OCI-LY3 (cell line): ENCODE measurements around the gene OVCA2.

Source experiments
- H2AFZ ChIP-seq: fragments of 200-600, 300-600 bp; shearing (Covaris generic); 2 replicates; pipeline ENCODE4 v1.6.0; 2014; ENCODE audit warnings: antibody characterized with exemption, low read depth, low read length
- H3K27ac ChIP-seq: fragments of 200-600, 300-600 bp; sonication (generic); 2 replicates; pipeline ENCODE4 v1.5.1; 2014; ENCODE audit warnings: mild to moderate bottlenecking, low read length, moderate library complexity, mixed read lengths
- H3K27me3 ChIP-seq: fragments of 200-600, 300-600 bp; sonication (generic); 2 replicates; pipeline ENCODE4 v1.6.1; 2014; ENCODE audit warnings: low read depth, low read length, mixed read lengths
- H3K36me3 ChIP-seq: fragments of 200-600, 300-600 bp; sonication (generic); replicated peaks from 2 replicates; pipeline ENCODE3; 2014; ENCODE audit warnings: low read depth, low read length, mixed read lengths
- H3K4me1 ChIP-seq: fragments of 300-600, 200-600 bp; sonication (generic); 2 replicates; pipeline ENCODE4 v1.6.1; 2014; ENCODE audit warnings: low read length, mixed read lengths
- H3K4me2 ChIP-seq: fragments of 200-600, 300-600 bp; sonication (generic); 2 replicates; pipeline ENCODE4 v1.6.1; 2014; ENCODE audit warnings: low read length, mixed read lengths
- H3K4me3 ChIP-seq: fragments of 300-600, 200-600 bp; sonication (generic); 2 replicates; pipeline ENCODE4 v1.5.1; 2014; ENCODE audit warnings: antibody characterized with exemption, mild to moderate bottlenecking, low read length, moderate library complexity
- H3K79me2 ChIP-seq: fragments of 300-600, 200-600 bp; shearing (Covaris generic); 2 replicates; pipeline ENCODE4 v1.6.1; 2014; ENCODE audit warnings: mild to moderate bottlenecking, low read length, mixed read lengths
- H3K9ac ChIP-seq: fragments of 300-600, 200-600 bp; shearing (Covaris generic); 2 replicates; pipeline ENCODE4 v1.6.0; 2014; ENCODE audit warnings: mild to moderate bottlenecking, low read length, moderate library complexity
- H3K9me3 ChIP-seq: fragments of 200-600, 300-600 bp; shearing (Covaris generic); 2 replicates; pipeline ENCODE4 v1.6.1; 2014; ENCODE audit warnings: low read length, mixed read lengths; ENCODE audit not compliant: insufficient read depth
- H4K20me1 ChIP-seq: fragments of 200-600, 300-600 bp; sonication (generic); 2 replicates; pipeline ENCODE4 v1.6.1; 2016; ENCODE audit warnings: low read length, mixed read lengths; ENCODE audit not compliant: insufficient read depth
- EZH2phosphoT487 ChIP-seq: fragments of 200-600 bp; shearing (Covaris generic); IDR thresholded peaks from 2 replicates; pipeline ENCODE4 v1.6.1; 2018; ENCODE audit warnings: antibody characterized with exemption, mixed run types, low read depth
- TF ChIP-seq, protein P1 (sequence below): fragments of 200-600, 300-600 bp; sonication (generic); IDR thresholded peaks from 2 replicates; pipeline ENCODE4 v1.5.1; 2014; ENCODE audit warnings: antibody characterized with exemption, low read length, low read depth

OVCA2 gene

DNA sequence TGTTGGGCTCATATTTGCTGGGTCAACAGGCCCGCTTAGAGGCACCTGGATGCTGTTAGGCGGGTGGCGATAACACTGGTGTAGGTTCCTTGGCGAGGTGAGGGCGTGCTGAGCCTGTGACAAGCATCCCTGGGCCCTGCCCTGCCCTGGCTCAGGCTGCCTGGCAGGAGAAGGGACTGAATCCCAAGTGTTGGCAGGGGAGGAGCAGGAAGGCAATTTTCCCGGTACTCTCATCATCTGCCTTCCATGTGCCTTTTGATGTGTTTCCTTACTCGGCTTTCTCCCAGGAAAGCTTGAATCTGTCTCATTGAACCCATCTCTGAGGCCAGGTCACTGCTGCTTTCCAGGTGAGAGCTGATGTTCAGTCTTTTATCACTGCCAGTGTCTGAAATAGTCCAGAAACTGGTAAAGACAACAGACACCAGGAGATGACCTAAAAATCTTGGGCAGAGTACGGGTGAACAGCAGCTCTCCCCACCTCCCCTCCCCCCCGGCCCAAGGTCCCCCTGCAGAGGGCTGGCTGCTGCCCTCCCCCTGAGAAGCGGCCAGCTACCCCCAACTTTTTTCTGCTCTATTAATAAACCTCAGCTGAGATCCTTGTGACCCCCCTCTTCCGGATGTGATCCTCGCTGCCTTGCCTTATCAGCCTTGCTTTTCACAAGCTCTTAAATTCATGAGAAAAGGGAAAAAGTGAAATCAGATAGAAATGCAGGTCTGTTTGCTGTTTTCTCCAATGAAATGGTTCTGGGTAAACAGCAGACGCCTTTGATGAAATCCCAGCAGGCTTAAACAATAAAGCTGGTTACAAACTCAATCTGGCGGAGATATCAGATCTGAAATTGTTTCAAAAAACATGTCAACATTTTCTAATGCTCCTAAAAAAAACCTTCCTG lies 45.7 kb upstream of the OVCA2 start:
- Histone ChIP-seq H3K4me2 (no peak overlapping the region), H3K9me3 (no peaks in the 10 kb centered on the region), H4K20me1 (no peaks in the 10 kb centered on the region), H3K9ac (no peak overlapping the region), H3K4me3 (no peak overlapping the region), H3K27ac (no peak overlapping the region), H3K27me3 (no peaks in the 10 kb centered on the region), H3K4me1 (no peaks in the 10 kb centered on the region), H2AFZ (no peak overlapping the region), H3K79me2 (no peaks in the 10 kb centered on the region), H3K36me3 (no peaks in the 10 kb centered on the region)
- TF ChIP-seq, protein P1, sequence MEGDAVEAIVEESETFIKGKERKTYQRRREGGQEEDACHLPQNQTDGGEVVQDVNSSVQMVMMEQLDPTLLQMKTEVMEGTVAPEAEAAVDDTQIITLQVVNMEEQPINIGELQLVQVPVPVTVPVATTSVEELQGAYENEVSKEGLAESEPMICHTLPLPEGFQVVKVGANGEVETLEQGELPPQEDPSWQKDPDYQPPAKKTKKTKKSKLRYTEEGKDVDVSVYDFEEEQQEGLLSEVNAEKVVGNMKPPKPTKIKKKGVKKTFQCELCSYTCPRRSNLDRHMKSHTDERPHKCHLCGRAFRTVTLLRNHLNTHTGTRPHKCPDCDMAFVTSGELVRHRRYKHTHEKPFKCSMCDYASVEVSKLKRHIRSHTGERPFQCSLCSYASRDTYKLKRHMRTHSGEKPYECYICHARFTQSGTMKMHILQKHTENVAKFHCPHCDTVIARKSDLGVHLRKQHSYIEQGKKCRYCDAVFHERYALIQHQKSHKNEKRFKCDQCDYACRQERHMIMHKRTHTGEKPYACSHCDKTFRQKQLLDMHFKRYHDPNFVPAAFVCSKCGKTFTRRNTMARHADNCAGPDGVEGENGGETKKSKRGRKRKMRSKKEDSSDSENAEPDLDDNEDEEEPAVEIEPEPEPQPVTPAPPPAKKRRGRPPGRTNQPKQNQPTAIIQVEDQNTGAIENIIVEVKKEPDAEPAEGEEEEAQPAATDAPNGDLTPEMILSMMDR: no peak
- TF ChIP-seq EZH2phosphoT487: no peak

DNA sequence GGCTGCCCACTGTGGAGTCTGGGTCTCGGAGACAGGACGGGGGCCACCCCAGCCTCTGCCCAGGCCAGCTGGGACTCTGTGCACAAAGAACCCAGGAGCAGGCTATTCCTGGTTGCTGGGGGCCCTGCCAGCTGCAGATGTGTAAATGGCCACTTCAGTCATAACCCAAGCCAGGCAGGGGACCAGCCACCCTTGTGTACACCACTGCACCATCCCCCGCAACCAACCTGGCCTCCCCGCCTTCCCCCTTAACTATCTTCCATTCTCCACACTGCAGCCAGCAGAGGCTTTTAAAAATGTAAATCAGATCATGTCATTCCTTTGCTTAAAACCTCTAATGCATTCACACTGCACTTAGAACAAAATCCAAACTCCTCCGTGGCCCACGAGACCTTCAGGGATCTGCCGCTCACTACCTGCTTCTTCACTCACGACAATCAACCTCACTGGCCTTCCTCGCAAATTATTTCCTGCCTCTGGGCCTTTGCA lies 45.0 kb upstream of the OVCA2 start:
- H3K27ac ChIP-seq: no peak overlapping the region
- no peak for TF ChIP-seq EZH2phosphoT487
- TF ChIP-seq, protein P1: no peak
- no peaks in the 10 kb centered on the region for H3K4me1 ChIP-seq
- no peak overlapping the region for H3K4me3 ChIP-seq
- H3K4me2 ChIP-seq: no peak overlapping the region
- no peak overlapping the region for H2AFZ ChIP-seq
- no peaks in the 10 kb centered on the region for H3K36me3 ChIP-seq
- no peak overlapping the region for H3K9ac ChIP-seq
- H3K27me3 ChIP-seq: no peaks in the 10 kb centered on the region
- H4K20me1 ChIP-seq: no peaks in the 10 kb centered on the region
- no peaks in the 10 kb centered on the region for H3K9me3 ChIP-seq
- H3K79me2 ChIP-seq: no peaks in the 10 kb centered on the region

DNA sequence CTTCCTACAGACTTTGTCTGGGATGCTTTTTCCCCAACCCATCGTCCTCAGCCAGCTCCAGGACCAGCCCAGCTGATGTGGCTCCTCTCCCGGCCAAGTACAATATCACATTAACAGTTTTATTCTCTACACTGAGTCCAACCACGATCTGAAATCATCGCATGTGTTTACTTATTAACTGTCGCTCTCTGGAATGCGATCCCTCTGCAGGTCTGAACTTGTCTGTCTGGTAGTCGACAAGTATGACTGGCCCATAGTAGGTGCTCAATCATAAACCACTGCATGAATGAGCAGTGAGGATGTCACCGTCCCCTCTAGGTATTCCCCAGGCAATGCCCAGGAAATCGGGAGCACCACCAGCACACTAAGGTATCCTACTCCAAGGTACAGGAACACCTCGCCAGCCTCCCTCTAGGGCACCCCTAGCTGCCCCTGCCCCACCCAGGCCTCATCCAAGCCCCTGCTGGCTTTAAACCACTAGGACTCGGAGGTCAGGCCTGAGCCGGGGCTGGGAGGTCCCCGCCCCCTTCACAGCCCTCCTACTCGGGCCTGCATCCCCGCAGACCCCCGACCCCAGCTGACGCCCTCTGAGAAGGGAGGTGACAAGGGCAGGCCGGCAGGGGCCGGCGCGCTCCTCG lies 44.4 kb upstream of the OVCA2 start:
- no peaks in the 10 kb centered on the region for H3K4me1 ChIP-seq
- no peak overlapping the region for H2AFZ ChIP-seq
- no peak overlapping the region for H3K4me3 ChIP-seq

More for the DNA sequence above, 44.4 kb upstream of the OVCA2 start:
- TF ChIP-seq EZH2phosphoT487: no peak
- TF ChIP-seq, protein P1: no peak
- Histone ChIP-seq H3K27ac (no peak overlapping the region), H4K20me1 (no peaks in the 10 kb centered on the region), H3K79me2 (no peaks in the 10 kb centered on the region), H3K9me3 (no peaks in the 10 kb centered on the region), H3K4me2 (no peak overlapping the region), H3K9ac (no peak overlapping the region), H3K36me3 (no peaks in the 10 kb centered on the region), H3K27me3 (no peaks in the 10 kb centered on the region)
